Measurements from ENCODE around the gene CCN5. TPM values are rescaled to one million over a fixed set of nuclear protein-coding genes. Genes with fewer than 3 reads are reported as not detected.

The CCN5 gene
- total and polyA plus RNA-seq, 2 of the 13 experiments (the other 11 are each of a cell fraction or from before 2014, with no cell fraction given), result 0.12 TPM; not detected in 1

DNA sequence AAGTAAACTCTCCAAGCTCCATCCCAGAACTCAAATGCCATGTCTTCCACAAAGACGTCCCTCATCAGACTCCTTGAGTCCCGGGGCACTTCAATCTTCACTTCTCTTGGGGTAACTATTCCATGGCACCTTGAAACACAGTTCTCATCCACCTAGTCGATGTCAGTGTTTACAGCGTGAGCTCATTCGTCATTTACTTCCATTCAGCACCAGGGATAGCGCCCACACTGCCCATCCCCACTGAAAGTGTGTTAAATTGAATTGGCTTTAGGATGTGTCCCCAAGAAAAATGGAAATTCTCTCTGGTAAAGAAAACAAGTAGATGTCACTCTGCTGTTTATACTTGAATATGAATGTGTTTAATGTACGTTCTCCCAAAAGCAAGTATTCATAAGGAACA is 61.8 kb downstream of the CCN5 start (continued):
- TF ChIP-seq, protein P1, sequence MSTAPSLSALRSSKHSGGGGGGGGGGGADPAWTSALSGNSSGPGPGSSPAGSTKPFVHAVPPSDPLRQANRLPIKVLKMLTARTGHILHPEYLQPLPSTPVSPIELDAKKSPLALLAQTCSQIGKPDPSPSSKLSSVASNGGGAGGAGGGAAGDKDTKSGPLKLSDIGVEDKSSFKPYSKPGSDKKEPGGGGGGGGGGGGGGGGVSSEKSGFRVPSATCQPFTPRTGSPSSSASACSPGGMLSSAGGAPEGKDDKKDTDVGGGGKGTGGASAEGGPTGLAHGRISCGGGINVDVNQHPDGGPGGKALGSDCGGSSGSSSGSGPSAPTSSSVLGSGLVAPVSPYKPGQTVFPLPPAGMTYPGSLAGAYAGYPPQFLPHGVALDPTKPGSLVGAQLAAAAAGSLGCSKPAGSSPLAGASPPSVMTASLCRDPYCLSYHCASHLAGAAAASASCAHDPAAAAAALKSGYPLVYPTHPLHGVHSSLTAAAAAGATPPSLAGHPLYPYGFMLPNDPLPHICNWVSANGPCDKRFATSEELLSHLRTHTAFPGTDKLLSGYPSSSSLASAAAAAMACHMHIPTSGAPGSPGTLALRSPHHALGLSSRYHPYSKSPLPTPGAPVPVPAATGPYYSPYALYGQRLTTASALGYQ (CRISPR knock-in tag; IDR thresholded peaks at IDR 0.05), result no peak
- TF ChIP-seq ZNF451 (CRISPR knock-in tag; IDR thresholded peaks at IDR 0.05) (no peak), SIN3B (IDR thresholded peaks at IDR 0.05; ENCODE audit: low read length) (no peak), ZNF484 (CRISPR knock-in tag; IDR thresholded peaks at IDR 0.05; ENCODE audit: borderline replicate concordance, low read depth) (no peak), MATR3 (CRISPR knock-in tag; IDR thresholded peaks at IDR 0.05) (no peak), ZNF20 (CRISPR knock-in tag; IDR thresholded peaks at IDR 0.05) (no peak), ZNF800 (CRISPR knock-in tag; IDR thresholded peaks at IDR 0.05) (peak; percentile 37; the same call in 1 of the 2 replicates), MIER3 (CRISPR knock-in tag; IDR thresholded peaks at IDR 0.05; ENCODE audit: borderline replicate concordance) (peak; percentile 37; the same call in 1 of the 2 replicates), SALL1 (CRISPR knock-in tag; IDR thresholded peaks at IDR 0.05) (peak; percentile 38; the same call in 1 of the 2 replicates), AHR (CRISPR knock-in tag; IDR thresholded peaks at IDR 0.05) (no peak), FUBP1 (CRISPR knock-in tag; IDR thresholded peaks at IDR 0.05; ENCODE audit: borderline replicate concordance) (no peak), ZNF790 (CRISPR knock-in tag; IDR thresholded peaks at IDR 0.05; ENCODE audit: borderline replicate concordance) (no peak), NCOA5 (CRISPR knock-in tag; IDR thresholded peaks at IDR 0.05) (no peak), ATAD3A (CRISPR knock-in tag; IDR thresholded peaks at IDR 0.05) (0 out of 2 replicates have a peak, but pooled peaks have one; percentile 42), KMT2B (CRISPR knock-in tag; IDR thresholded peaks at IDR 0.05) (peak; percentile 64; the same call in 1 of the 2 replicates), ARID3A (IDR thresholded peaks at IDR 0.05; ENCODE audit: low read depth, low read length) (no peak), GMEB2 (CRISPR knock-in tag; IDR thresholded peaks at IDR 0.05; ENCODE audit: low read depth) (no peak), ZNF569 (CRISPR knock-in tag; IDR thresholded peaks at IDR 0.05; ENCODE audit: borderline replicate concordance) (no peak)
- TF ChIP-seq, protein P2, sequence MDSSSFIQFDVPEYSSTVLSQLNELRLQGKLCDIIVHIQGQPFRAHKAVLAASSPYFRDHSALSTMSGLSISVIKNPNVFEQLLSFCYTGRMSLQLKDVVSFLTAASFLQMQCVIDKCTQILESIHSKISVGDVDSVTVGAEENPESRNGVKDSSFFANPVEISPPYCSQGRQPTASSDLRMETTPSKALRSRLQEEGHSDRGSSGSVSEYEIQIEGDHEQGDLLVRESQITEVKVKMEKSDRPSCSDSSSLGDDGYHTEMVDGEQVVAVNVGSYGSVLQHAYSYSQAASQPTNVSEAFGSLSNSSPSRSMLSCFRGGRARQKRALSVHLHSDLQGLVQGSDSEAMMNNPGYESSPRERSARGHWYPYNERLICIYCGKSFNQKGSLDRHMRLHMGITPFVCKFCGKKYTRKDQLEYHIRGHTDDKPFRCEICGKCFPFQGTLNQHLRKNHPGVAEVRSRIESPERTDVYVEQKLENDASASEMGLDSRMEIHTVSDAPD (CRISPR knock-in tag; IDR thresholded peaks at IDR 0.05), result no peak
